HG02798 (cell line): ENCODE measurements around the gene SLC35C1.

Experiments
- ATAC-seq: cut with Tn5 transposase; IDR thresholded peaks from one replicate; pipeline ENCODE4 v1.9.1; 2021; ENCODE audit warnings: mild to moderate bottlenecking; ENCODE audit not compliant: unreplicated experiment, poor library complexity

Gene SLC35C1

GRCh38 chr11:45843158-45843924 lies 38.4 kb downstream of the SLC35C1 start:
- peak; percentile 27 for ATAC-seq

- no peak for ATAC-seq
These were observed 40.1 kb downstream of the SLC35C1 start for GRCh38 chr11:45844822-45845578.

GRCh38 chr11:45846174-45846675 lies 41.3 kb downstream of the SLC35C1 start:
- ATAC-seq, result no peak

DNA sequence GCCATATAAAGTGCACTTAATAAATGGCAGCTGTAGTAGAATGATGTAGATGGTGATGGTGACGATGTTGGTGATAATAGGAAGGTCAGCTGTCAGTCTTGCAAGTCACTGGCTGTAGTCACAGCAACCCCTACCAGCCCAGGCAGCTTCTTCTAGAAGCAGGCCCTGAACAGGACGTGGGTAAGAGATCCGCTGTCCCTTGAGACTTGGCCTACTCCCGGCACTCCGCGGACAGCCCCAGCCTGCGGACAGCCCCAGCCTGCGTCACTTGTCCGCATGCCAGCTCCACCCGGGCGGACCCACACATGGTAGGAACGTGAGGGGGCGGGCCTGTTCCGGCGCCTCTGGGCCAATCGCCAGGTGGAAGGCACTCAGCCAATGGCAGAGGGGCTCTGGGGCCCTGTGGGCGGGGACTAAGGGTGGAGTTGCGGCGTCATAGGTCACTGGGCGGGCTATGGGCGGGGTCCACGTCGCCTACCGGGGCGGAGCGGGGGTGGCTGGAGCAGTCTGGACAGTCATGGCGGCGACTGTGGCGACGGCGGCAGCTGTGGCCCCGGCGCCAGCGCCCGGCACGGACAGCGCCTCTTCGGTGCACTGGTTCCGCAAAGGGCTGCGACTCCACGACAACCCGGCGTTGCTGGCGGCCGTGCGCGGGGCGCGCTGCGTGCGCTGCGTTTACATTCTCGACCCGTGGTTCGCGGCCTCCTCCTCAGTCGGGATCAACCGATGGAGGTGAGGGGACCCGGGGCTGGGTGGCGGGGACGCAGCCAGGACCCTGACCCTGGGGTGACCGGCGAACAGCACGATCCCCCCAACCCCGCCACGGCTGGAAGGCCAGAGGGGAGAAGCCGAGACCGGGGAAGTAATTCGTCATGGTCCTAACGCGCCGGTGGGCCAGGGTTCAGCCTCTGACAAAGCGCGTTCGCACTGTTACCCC lies 42.3 kb downstream of the SLC35C1 start, which contains the start of gene CRY2:
CRY2 (plus strand) TSS at position 502 of the 937 bp plus-strand sequence; CDS start at position 518, 16 bp downstream.
- ATAC-seq, result peak; percentile 96

DNA sequence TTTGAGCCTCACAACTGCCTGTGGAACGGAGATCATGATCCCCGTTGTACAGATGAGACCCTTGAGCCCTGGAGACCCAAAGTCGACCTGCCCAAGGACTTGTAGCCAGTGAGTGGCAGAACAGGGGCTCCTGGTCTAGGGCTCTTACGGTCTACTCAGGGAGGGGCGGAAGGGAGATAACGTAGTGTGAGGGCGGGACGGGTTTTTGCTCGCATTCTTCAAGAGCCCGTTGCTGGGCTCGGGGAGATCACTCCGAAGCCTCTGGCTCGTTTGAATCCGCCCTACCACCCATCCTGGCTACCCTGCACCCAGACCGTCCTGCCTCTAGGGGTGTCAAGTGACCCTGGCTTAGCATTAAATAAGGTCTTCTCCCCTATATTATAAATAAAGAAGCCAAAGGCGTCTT lies 43.0 kb downstream of the SLC35C1 start:
- peak; percentile 2 for ATAC-seq

DNA sequence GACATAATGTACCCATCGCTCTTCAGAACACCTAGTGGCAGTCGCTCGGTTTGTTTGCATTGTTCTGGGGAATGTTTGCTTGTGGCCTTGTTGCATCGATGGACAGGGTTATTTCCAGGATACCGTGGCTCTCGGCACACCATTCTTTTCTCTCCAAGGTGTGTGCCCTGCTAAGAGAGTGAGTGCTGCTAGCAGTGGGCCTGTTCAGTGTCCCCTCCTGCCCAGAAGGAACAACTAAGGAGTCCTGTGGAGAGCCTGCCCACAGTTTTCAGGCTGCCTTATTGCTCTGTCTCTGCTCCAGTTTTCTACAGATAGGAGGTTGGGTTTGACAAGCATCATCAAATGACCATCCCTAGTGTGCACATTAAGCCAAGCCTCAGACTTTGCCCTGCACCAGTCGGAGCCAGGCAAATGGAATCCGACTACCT lies 43.7 kb downstream of the SLC35C1 start:
- no peak for ATAC-seq

GRCh38 chr11:45850446-45850845 lies 45.5 kb downstream of the SLC35C1 start:
- no peak for ATAC-seq

DNA sequence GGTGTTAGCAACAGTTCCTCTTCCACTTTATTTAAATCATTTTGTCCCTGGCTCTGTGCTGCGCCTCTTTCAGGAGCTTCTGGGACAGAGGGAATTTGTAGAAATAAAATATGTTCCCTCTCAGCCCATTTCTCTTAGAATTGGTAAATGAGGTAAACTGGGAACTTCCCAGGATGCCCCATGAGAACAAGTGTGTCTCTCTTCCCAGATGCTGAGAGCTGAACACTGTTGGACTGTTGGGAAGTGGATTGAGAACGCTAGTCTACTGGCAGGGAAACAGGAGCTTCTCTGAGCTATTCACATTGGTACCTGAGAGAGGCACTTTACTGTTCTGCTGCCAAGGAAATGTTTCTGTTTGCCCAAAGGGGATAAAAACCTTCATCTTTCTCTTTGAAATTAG lies 46.3 kb downstream of the SLC35C1 start:
- no peak for ATAC-seq

- ATAC-seq, result peak; percentile 14
These were observed 47.2 kb downstream of the SLC35C1 start for GRCh38 chr11:45852018-45852711.

GRCh38 chr11:45852712-45853101 lies 47.8 kb downstream of the SLC35C1 start:
- peak; percentile 55 for ATAC-seq

DNA sequence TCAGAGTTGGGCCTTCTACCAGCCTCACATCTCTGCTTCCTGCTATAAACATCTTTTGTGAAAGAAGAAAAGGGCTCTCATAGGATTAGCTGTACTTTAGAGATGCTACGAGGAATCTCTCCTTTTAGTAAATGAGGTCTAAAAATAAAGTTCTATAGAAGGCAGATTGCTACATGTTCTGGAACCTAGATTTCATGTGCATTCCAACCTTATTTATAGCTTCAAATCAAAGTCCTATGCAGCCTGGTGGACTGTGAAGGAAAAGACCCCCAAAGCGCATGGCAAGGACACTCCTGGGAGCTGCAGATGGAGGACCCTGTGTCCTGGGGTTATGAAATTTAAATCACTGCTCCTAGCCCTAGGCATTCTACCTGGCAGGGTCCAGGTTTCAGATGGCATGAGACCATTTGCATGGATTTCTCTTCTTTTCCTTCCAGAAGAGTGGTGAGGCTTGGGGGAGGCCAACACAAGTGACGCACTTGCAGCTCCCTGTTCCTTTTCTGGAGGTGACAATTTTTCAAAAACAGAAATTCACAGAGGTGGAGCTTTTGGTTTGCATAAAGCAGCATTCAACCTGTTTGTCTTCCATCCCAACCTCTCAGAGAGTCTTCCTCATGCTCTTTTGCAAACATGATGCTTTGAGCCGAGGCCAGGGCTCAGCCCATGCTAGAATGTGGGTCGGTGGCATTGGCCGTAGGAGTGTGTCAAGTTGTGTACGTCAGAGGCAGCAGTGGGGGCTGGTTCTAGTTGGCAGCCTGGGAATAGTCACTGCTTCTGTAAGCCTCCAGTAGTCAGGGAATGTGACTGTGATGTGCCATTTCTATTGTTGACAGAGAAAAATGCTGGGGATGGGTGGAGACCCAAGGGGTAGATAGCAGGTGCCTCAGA lies 48.6 kb downstream of the SLC35C1 start:
- ATAC-seq, result no peak

DNA sequence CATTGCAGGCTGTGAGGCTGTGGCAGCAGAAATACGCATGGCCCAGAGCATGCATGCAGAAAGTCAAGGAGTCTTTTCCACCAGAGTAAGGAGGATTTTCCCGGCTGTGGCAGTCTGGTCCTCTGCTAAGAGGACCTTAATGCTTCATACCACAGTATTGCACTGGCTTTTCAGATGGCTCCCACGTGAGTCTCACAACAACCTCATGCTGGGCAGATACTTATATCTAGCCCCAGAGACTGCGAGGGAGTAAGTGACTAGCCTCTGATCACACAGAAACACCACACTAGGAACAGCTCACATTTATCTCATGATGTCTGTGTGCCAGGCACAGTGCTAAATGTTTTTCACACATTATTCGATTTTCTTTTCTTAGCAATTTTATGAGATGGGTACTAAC lies 50.4 kb downstream of the SLC35C1 start:
- ATAC-seq, result no peak

GRCh38 chr11:45856044-45856468 lies 51.1 kb downstream of the SLC35C1 start:
- no peak for ATAC-seq

DNA sequence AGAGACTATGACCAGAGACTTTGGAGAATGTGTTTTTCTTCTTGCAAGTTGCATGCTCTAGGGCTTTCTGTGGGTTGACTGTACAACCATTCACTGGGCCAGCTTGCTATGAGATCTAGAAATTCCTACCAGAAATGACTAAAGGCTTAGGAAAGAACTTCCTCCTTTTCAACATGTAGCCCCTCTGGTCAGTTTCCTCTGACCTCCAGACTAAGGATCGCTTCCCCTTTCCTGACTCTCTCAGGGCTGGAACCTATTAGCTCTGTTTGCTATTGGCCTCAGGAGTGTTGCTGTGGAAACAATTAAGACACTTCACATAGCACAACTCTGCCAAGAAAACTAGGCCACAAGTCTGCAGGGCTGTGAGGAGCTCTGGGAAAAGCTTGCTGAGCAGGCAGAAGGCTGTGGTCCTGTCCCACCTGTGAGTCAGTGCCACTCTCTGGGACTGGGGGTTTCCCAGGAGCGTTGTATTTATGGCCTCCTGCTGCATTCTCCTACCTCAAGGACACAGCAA lies 53.1 kb downstream of the SLC35C1 start:
- ATAC-seq, result no peak

- no peak for ATAC-seq
These were observed 53.9 kb downstream of the SLC35C1 start for GRCh38 chr11:45858751-45859398.

DNA sequence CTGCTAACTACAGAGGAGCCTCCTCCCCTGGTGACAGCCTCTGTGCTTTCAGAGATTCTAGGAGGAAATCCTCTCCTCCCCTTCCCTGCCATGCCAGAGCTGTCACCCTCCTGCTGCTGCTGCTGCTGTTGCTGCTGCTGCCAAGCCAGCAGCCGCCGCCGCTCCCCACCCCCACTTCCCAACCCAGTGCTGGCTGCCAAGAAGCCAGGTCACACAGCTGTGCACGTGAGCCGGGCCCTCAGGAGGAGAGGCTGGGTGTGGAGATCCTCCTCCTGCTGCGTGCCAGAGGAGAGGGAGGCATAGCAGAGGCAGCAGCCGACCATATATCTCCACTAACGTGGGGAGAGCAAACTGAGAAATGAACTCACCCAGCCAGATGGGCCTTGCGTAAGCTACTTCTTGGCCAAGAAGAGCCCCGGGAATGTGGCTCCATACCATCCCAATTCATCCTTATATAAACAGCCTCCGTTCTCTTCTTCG lies 54.8 kb downstream of the SLC35C1 start:
- ATAC-seq, result no peak

- no peak for ATAC-seq
These were observed 55.4 kb downstream of the SLC35C1 start for GRCh38 chr11:45860348-45860747.
